Endometrial microvascular endothelial cells (primary cell): ENCODE results near the gene LTC4S. TPM values are rescaled to one million over a fixed set of nuclear protein-coding genes. Genes with fewer than 3 reads are reported as not detected.

Experiments used
- in situ Hi-C: cut with HindIII; loops from 2 replicates; pipeline ENCODE4 v1.10.0; 2017; ENCODE audit warnings: low sequenced_read_pairs, low pct_unique_long_range_greater_than_20kb; ENCODE audit errors: inconsistent ontology term
- total RNA-seq: library from RNA; depleted of rRNA; stranded (reverse); fragments of >200 nt; gene quantifications from one replicate; pipeline ENCODE4 v1.2.3, GENCODE V29; 2015; ENCODE audit errors: inconsistent ontology term

The LTC4S gene
- total RNA-seq, 1 donor from 2014 or later = not detected

DNA sequence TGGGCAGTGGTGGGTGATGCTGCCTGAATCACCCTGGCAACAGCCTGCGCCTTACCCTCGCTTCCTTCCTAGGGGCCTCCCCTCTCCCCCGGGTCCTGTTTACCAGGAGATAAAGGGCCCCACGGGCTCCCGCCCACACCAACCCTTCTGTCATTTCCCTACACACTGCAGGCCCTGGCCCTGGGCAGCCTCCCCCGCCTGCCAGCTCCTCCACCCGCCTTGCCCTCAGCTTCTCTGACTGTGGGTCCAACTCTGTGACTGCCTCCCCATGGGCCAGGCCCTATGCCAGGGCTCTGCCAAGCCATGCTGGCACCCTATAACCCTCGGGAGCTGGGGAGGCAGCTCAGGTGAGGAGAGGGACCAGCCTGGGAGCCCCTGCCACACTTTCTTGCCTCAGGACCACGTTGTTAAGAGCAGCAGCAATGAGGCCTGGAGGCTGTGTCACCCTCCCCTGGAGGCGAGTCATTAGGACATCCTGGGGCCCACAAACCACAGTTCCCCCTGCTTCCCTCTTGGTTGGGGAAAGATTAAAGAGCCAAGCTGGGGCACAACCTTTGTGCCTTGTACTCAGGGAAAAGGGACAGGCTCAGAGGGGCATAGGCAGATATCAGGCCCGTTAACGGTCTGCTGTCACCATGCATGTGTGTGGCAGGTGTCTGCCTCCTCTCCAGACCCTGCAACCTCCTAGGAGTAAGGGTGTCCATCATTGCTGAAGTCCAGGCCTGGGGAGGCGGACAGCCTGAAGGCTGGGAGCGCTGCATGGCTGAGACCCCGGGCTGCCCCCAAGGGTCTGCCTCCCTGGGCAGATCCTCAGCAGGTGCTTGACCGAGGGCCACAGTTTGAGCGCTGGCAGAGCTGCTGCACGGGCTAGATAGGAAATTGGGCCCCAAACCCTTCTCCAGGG is 10.1 kb downstream of the LTC4S start:
- in situ Hi-C loops = no loop called here

DNA sequence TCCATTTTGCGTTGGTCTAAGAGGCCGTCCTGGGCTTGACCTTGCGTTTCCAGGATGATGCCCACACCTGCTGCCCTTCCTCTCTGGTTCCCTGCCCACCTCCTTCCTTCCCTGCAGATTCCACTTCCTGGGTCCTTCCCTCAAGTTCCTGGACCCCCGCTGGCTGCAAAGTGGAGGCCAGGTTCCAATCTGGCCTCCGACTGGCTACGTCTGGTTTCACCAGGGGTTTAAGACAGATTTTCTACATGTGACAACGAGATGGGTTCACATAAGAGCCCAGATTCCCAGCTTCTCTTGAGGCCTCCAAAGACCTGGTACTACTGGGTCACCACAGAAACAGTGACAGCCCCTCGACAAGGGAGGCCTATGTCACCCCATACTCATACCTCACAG is 10.8 kb downstream of the LTC4S start:
- in situ Hi-C loops = no loop called here

DNA sequence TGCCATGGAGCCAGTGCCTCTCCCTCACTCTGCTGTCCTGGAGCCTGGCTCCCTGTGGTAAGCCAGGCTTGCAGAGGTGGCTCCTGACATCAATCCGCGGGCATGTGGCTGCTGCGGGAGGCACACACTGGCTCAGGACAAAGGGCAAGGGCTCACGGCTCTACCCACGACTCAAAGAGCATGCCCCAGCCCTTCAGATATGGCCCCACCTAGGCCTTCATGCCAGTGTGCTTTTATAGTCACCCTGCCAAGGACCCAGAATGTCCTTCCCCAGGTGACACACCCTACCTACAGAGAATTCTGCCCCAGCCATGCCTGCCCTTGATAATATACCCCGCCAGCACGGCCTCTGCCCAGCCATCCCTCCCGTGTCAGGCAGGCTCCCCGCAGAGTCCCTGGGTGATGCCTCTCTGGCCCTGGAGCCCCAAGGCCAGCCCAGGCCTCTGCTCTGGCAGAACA is 11.3 kb downstream of the LTC4S start:
- in situ Hi-C loops = no loop called here

DNA sequence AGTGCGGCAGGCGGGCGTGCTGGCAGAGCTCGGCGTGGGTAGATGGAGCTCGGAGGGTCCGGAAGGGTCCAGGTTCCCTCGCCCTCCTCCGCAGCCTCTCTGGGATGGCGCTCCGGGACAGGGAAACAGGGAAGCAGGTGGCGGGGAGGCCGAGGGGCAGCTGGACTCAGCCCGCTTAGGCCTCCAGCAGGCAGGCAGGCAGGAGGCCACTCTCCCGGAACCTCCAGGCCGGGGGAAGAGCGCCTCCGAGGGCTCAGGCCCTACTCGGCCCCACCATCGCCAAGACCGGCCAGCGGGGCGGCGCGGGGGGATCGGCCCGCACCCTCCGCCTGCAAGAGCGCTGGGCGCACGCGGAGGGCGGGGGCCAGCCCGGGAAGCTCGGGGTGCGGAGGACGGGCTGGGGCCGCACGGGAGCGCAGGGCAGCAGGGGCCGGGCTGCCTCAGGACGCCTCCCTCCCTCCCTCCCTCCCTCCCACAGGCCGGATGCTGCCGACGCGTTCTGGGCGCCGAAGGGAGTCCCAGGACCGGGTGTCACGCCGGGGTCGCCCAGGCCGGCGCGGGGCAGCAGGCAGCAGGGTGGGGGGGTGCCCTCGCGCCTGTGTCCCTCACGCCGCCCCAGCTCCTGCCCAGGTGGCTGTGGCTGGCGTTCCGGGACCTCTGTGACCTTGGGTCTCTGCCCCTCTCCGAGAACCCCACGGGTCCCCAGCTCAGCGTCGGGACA is 11.9 kb downstream of the LTC4S start:
- in situ Hi-C loops = no loop called here

DNA sequence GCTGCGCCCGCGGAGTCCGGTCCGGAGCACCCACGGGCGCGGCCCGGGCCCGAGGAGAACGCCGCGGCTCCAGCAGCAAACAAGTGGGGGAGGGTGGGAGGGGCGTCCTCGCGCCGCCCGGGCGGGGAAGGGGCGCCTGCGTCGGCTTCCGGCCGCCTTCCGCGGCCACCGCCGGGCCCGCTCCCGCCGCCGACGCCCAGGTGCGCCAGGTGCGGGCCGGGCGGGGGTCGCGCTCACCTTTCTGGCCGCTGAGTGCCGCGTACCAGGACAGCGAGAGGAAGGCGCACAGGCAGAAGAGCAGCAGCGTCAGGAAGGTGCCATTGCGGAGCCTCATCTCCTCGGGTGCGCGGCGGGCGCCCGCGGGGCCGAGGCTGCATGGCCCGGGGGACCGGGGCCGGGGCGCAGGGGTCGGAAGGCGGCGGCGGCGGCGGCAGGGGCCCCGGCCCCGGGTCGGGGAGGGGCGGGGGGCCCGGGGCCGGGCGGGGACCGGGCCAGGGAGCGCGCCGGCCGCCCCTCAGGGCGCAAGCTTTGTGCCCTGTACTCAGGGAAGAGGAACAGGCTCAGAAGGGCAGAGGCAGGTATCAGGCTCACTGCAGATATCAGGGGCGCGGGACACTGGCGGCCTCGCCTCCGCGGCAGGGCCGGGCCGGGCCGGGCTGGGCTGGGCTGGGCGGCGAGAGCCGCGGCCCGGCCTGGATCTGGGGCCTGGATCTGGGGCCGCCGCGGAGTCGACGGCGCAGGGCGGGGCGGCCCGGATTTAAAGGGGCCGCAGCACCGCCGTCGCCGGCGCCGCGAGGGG is 12.7 kb downstream of the LTC4S start, which contains the start of gene MGAT4B:
MGAT4B (minus strand) TSS at position 617 of the 799 bp plus-strand sequence; CDS start at position 334, 283 bp downstream.
- in situ Hi-C loops = no loop called here

DNA sequence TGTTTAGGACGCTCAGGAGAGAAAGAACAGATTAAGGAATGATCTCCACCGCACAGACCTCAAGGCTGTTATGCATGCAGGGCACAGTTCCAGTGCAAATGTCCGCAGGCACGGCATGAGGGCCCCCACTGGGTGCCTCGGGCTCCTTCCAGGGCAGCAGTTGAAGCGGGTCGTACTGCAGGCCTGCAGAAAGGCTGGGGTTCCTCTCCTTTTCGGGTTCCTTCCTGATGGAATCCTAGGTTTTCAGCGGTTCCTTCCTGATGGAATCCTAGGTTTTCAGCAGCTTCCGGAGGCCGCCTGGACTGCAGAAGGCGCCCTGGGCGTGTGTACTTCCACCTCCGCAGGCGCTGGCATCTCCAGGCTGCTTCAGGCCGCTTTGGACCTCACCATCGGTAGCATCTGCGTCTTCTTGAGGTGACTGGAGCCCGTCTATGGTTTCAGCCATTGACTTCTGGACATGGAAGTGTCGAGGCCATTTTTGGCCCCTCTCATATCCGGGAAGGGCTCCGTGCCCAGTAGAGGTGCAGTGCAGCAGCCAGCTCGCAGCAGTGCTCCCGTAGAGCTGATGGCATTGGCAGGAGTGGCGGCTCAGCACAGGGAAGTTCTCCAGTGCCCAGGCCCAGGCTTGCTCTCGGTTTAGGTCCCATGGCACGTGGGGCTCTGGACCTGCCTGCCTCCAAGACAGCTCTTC is 18.5 kb downstream of the LTC4S start:
- in situ Hi-C loops = no loop called here

DNA sequence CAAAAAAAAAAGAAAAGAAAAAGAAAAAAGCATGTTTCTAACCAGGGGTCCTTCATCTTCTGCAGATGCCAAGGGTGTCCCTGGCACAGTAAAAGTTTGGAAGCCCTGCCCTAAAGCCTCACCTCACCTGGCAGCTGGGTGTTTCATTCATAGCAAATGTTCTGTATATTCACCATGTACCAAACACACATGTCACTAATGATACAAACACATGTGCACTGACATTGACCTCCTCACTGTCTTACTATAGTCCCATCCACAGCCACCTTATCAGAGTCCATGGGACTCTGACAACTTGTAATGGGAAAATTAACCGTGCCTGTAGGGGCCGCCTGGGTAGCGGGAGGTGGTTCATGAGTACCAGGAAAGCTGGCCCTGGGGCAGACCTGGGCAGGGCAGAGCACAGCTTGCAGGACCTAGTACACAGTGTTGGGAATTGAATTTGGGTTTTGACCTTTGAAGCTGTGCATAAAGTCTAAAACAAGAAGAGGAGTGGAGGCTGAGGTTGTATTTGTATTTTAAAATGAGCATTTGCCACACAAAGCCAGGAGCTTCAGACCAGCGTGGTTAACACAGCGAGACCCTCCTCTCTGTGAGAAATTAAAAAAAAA is 19.3 kb downstream of the LTC4S start:
- in situ Hi-C loops = no loop called here

DNA sequence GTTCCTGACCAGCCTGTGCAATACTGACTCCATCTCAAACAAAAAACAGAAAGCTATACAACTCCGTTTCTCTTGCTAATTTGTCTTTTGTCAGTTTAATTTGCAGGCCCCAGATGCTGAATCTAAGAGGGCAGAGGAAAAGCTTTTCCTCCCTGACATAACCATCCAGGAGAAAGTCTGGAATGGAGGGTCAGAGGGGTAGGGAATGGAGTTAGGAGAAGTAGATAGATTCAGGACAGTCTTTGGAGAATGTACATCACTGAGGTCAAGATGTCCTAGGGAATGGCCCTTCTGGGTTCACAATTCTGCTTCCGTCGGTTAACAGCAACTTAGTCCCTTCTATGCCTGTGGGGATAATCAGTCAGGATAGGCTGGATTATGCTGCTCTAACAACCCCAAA is 20.3 kb downstream of the LTC4S start:
- in situ Hi-C loops = no loop called here

DNA sequence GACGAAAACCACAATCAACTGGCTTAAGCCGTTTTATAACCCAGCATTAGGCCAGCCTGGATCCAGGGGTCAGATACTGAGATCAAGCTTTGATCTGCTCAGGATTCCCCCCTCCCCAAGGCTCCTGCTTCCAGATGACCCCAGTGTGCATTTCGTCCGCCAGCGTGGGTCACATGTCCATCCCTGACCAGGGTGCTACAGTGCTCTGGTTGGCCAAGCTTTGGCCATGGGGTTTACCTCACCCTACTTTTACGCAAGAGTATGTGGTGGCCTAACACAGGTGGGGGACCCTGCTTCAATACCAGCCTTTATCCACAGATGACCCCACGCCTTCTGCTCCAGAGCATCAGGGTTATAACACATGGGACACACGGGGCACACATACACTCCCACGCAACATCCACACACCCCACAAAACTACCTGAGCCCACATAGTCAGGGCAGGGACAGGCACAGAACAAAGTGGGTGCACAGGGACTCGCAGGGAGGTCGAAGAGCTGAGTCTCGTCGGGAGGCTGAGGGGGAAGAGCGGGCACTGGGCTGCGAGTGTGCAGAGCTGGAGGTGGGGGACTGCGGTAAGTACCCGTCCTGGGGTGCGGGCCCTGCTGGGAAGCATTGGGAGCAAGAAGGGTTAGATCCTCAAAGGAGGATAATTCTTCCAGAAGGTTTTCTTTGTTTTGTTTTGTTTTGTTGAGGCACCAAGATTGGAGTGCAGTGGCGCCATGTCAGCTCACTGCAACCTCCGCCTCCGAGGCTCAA is 21.9 kb downstream of the LTC4S start:
- in situ Hi-C loops = no loop called here

DNA sequence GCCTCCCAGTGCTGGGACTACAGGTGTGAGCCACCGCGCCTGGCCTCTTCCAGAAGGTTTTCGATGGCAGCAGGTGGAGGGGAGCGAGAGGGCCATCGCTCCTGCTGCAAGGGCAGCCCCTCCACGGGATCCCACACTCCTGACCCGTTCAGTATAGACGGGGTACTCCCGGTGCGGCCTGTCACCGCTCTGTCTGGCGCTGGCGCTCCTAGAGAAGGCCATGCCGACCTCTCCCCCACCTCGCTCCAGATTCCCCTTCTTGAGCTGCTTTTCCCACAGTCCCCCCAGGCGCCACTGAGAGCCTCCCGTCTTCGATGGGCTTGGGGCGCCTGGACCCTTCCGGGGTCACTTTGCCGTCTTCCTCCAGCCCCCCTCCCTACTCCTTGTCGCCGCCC is 22.6 kb downstream of the LTC4S start:
- in situ Hi-C loops = no loop called here

DNA sequence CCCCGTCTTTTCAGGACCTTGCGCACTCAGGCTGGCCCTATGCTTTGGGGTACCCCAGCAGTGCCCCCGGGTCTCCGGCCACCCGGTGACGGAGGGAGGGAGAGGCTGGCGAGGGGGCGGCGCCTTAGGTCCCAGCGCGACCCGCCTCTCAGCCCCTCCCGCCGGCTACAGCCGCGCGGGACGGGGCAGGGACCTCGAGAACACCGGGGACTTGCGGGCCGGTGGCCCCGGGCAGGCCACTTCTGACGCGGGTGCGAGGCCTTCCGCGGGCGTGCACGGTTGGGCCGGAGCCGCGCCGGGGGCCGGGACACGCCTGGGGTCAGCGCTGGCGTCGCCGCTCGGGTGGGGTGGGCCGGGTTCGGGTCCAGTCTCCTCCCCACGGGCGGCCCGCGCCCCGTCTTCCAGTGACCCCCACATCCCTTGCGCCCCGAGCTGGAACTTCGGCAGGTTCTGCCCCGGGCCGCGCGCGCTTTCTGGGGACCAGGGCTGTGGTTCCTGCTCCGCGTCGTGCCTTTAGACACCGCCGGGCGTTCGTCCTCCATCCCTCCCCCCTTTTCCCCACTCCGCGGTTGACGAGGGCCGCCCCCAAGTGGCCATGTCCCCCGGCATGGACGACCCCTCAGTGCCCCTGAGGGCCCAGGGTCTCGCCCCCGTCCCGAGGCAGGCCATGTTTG is 23.1 kb downstream of the LTC4S start:
- in situ Hi-C loops = no loop called here

DNA sequence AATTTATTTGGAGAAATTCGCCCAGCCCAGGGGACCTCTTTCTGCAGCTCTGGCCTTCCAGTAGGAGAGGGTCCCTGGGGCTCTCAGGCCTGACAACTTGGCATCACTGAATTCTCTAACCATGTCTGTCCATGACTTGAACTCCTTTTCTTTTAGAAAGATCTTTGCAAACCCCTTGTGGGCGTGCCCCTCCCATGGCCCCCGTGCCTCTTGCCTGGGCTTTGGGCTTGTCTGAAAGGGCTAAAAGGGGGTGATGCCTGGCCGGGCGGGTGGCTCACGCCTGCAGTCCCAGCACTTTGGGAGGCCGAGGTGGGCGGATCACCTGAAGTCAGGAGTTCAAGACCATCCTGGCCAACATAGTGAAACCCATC is 23.7 kb downstream of the LTC4S start:
- in situ Hi-C loops = no loop called here

DNA sequence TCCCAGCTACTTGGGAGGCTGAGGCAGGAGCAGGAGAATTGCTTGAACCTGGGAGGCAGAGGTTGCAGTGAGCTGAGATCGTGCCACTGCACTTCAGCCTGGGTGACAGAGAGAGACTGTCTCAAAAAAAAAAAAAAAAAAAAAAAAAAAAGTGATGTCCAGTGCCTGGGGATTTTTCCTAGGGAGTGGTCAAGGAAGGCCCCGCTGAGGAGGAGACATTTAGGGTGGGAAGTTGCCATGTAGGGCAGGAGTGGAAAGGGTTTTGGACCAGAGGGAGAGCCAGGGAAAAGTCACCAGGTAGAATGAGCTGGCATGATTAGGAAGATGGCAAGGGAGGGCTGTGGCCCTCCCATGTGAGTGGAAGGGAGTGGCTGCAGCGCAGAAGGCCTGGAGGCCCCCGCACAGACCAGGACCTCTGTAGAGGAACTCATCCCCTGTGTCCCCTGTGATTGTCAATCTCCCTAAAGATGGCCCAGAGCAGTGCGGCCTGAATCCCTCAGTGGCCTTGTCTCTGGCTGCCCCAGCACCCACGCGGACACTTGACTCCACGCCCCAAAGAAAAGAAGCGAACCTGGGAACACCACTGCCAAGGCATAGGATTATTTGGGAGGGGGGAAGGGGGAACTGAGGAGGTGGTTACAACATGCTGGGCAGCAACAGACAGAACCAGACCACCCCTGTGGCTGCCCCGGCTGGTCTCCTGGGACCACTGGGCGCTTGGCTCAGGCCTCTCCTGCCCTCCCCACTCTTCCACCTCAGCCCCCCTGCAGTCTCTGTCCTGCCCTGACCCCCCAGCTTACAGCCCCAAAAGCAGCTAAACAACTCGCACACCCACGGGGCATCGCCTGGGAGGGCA is 24.3 kb downstream of the LTC4S start:
- in situ Hi-C loops = no loop called here

DNA sequence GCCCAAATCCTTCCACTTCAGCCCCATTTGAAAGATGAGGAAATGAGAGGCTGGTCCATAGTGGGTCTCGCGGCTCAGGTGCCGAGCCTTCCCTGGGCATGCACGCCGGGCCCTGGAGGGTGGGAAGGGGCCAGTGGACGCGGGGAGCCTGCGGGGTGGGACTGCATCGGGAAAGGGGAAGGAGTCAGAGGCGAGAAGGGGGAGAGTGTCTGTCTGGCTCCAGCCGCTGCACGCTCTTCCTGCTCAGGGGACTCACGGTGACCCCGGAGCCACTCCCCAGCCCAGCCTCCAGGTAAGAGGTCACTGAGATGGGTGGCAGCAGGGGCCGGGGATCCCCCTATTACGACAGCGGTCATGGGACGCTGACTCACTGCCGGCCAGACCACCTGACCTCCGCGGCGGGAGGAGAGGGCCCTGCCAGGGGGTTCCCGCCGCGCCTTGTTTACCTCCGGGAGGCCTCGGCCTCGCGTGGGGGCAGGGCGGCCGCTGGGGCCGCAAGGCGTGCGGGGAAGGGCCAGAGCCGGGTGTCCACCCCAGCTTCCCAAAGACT is 25.0 kb downstream of the LTC4S start:
- in situ Hi-C loops = no loop called here

DNA sequence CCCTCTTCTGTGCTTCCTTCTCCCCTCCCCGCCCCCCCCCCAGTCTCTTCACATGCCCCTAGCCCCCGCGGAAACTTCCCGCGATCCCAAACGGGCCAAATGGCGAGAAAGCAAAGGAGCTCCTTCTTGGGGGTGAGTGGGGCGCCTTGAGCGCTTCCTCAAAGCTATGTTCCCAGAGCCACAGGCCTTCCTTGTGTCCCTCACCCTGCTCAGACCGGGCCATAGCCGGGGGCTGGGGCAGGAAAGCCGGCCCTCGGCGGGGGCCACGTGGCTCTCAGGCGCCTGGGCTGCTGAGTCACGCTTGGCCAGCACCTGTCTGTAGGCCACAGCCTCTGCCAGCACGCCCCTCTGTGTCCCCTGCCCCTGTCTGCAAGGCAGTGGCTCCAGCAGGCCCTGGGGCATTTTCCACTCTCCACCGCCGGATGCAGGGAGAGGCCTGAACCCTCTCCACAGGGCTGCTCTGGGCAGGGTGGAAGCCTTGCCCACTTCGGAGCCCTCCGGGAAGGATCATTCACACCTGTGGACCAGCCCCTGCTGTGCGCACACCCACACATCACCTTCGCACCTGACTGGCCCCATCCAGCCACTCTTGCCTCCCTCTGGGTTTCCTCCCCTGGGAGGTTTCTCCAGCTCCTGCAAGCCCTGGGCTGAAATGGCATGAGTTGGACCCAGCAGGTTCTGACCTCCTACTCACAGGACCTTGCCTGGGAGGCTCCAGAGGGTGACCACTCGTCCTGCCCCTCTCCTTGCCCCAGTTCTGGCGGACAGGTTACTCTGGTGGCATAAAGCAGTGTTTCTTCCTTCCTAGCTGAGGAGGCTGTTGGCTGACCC is 25.7 kb downstream of the LTC4S start:
- in situ Hi-C loops = no loop called here
